NCI-H2107 treated with DMSO at 0.1 percent for 48 hours (cell line): ENCODE results near the gene VARS2.
"Not testable (repeated sequence)": the region's sequence is repeated elsewhere in the genome, so short reads cannot be mapped to it uniquely, and the experiment has no call there.

Experiments
- DNase-seq: peaks from one replicate; lab custom pipeline; 2025; ENCODE audit not compliant: unreplicated experiment; lab: John Stamatoyannopoulos, UW

VARS2 gene

GRCh38 chr6:30960907-30961673 lies 47.1 kb downstream of the VARS2 start:
- no peak for DNase-seq

- no peak for DNase-seq
Measured at GRCh38 chr6:30962716-30963115, 48.7 kb downstream of the VARS2 start.

- no peak for DNase-seq
Measured at GRCh38 chr6:30963641-30964040, 49.6 kb downstream of the VARS2 start.

- DNase-seq, result no peak
Measured at GRCh38 chr6:30964075-30964474, 50.0 kb downstream of the VARS2 start.

GRCh38 chr6:30965140-30965601 lies 51.1 kb downstream of the VARS2 start:
- DNase-seq, result no peak

GRCh38 chr6:30966154-30966553 lies 52.1 kb downstream of the VARS2 start:
- no peak for DNase-seq

GRCh38 chr6:30969171-30969570 lies 55.1 kb downstream of the VARS2 start:
- not testable (repeated sequence) for DNase-seq

- DNase-seq, result no peak
Measured at GRCh38 chr6:30970946-30971345, 56.9 kb downstream of the VARS2 start.

- DNase-seq, result no peak
Measured at GRCh38 chr6:30972816-30973215, 58.8 kb downstream of the VARS2 start.

GRCh38 chr6:30974490-30975252 lies 60.6 kb downstream of the VARS2 start:
- no peak for DNase-seq
